HG02571 (cell line): Measurements from ENCODE around the gene DBF4.
"Not testable (repeated sequence)": the region's sequence is repeated elsewhere in the genome, so short reads cannot be mapped to it uniquely, and the experiment has no call there.

Experiments used
- ATAC-seq: cut with Tn5 transposase; IDR thresholded peaks from one replicate; pipeline ENCODE4 v1.9.1; 2021; ENCODE audit warnings: mild to moderate bottlenecking, moderate library complexity; ENCODE audit not compliant: unreplicated experiment

The DBF4 gene

GRCh38 chr7:87876040-87876868 is at the start of gene DBF4, which contains the start of gene SLC25A40:
Gene DBF4, plus strand, starts transcription at chr7:87876493. Its CDS starts 240 bp downstream, at chr7:87876733.
Gene SLC25A40, minus strand, starts transcription at chr7:87876360. Its CDS starts 17,633 bp downstream, at chr7:87858727.
- peak; percentile 89 for ATAC-seq

DNA sequence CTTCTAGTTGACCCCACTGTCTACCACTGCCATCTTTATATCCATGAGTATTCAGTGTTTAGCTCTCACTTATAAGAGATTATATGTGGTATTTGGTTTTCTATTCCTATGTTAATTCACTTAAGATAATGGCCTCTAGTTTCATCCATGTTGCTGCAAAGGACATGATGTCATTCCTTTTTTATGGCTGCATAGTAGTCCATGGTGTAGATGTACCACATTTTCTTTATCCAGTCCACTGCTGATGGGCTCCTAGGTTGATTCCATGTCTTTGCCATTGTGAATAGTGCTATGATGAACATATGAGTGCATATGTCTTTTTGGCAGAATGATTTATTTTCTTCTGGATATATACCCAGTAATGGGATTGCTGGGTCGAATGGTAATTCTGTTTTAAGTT is 47.9 kb upstream of the DBF4 start:
- not testable (repeated sequence) for ATAC-seq

DNA sequence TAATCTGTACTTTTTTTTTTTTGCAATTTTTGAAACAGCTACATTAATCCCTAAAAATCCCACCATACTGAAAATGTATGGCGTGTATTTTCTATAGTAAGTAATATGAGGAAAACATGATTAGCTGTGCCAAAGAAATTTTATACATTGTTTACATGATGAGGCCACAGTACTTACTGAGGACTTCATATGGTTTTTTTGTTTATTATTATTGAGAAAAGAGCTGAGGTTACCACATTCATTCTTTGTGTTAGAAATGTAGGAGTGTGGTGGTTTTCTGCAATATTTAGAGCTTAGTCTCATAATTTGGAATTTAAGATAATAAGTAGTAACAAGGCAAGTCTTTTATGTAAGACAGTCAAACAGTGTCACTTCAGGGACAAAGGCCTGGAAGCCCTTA is 45.2 kb upstream of the DBF4 start:
- ATAC-seq: no peak

DNA sequence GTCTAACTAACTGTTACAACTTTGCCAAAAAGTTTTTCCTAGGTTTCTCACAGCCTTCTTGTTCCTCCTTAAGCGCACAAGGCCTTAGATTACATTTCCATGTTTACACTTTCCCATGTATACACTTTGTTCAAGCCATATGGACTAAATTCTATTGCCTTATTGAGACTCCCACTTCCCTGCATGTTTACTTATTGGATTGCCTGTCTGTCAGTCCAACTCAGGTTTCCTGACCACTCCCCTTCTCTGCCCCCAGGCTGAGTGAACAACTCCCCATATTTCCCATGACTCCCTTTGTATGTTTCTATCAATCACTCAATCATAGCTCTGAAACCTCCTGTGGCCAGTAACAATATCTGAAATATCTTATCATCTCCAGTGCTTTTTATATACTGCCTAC is 43.2 kb upstream of the DBF4 start:
- no peak for ATAC-seq

DNA sequence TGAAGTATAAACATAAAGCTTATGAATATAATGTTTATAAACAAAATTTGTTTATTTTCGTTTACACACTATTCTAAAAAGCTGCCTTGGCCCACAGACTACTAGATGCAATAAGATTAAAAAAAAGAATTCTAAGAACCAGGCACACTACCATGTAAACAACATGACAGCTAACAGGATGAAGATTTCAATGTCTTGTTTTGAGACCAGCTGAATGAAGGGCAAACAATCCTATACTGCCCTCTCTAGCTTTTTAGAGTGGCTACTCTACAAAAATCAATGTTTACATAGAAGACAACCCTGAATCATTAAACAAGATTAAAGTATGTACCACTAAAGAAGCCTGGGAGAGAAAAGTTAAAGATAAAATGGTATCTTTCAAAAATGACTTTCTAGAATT is 38.7 kb upstream of the DBF4 start:
- ATAC-seq: no peak

DNA sequence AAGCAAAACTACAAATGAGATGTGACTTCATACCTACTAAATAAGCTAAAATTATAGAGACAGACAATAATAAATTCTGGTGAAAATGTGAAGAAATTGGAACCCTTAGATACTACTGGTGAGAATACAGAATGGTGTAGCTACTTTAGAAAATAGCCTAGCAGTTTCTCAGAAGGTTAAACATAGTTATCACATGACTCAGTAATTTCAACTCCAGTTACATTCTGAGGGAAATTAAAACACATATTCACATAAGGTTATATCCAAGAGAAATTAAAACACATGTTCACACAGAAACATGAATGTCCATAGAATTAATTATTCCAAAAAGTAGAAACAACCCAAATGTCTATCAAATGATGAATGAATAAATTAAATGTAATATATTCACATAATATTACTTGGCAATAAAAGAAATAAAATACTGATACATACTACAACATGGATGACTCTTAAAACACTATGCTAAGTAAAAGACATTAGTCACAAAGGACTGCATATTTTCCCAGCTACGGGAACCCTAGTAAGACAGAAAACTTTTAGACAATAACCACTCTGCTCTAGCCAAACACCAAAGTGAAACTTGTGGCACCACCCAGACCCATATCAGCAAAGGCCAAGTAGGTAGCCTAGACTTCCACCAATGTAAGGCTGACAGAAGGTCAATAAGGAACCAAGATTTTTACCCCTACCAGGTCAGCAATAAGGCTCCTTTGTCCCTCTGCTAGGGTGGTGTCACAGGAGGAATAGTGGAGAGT is 25.3 kb upstream of the DBF4 start:
- ATAC-seq: no peak

DNA sequence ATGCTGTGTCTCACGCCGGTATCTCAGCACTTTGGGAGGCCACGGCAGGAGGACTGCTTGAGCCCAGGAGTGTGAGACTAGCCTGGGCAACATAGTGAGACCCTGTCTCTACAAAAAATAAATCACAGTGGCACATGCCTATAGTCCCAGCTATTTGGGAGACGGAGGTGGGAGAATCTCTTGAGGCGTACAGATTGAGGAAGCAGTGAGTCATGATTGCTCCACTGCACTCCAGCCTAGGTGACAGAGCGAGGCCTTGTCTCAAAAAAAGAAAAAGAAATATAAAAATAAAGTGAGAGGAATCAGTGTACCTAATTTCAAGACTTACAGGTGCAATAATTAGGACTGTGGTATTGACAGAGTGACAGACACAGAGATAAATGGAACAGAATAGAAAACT is 24.0 kb upstream of the DBF4 start:
- ATAC-seq: no peak

DNA sequence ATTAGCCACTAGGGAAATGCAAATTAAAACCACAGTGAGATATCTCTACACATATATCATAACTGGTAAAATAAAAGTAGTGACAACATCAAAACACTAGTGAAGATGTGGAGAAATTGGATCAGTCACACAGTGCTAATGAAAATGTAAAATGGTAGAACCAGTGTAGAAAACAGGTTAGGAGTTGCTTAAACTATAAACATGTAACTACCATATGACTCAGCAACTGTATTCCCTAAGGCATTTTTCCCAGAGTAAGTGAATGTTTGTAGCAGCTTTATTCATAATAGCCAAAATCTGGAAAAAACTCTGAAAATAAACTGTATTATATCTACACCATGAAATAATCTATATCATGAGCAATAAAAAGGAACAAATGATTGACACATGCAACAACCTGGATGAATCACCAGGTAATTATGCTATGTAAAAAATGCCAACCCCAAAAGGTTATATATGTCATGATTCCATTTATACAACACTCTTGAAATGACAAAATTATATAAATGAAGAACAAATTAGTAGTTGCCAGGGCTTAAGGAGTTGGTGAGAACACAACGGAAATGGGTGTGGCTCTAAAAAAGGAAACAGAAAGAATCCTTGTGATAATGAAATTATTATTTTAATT is 22.9 kb upstream of the DBF4 start:
- no peak for ATAC-seq

DNA sequence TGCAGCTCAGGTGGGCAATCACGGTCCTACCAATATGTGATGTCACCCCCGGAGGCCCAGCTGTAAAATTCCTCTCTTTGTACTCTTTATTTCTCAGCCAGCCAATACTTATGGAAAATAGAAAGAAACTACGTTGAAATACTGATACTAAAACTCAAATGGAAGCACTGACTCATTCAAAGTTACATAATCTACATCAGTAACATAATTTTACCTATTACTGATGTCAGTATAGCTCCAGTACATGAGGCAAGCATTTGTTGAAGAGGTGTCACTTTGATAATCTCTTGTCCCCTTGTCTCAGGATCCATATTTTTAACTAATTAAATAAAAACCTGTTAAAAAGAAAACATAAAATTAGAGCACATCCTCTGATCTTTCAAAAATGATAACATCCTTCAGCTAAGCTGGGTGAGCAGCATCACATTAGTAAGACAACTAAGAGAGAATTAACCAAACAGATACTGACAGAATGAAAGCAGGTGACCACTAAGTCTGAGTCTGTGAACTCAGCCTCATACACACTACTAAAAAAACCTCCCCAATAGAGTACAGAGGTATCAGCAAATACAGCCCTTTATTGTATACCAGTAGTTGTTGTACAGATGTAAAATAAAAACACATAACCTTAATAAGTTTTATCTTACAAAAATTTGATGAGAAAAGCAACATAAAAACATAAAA is 17.7 kb upstream of the DBF4 start:
- no peak for ATAC-seq

DNA sequence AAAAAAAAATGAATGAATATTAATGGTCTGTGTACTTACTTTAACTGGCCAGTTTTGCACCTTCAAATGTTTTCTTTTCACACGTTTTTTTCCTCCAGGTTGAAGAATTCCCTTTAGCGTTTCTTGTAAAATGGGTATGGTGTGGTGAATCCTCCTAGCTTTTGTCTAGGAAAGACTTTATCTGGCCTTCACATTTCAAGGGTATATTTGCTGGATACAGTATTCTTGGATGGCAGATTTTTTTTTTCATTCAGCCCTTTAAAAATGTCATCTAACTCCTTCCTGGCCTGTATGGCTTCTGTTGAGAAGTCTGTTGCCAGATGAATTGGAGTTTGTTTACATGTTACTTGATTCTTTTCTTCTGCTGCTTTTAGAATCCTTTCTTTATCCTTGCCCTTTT is 10.2 kb upstream of the DBF4 start:
- ATAC-seq: no peak

DNA sequence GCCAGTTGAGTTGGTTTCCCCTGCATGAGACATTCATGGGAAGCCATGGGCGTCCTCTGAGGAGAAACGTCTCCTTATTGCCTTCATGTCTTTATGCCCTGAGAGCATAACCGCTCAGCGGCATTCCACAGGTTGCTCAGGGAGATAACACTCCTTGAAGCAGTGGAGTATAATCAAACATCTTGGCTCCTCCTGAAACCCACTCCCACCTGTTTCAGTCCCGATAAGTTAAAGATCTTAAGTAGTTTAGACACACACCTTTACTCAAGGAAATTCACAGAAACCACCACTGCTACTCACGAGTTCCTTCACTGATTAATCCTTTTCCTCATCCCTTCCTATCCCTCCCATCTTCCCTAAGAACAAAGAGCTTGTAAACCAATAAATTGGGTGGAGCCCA is 9.8 kb upstream of the DBF4 start:
- ATAC-seq: not testable (repeated sequence)

- no peak for ATAC-seq
These were observed 5.8 kb upstream of the DBF4 start for GRCh38 chr7:87870471-87870870.

- ATAC-seq: no peak
These were observed 3.9 kb upstream of the DBF4 start for GRCh38 chr7:87872346-87872745.

GRCh38 chr7:87873328-87873727 is 3.0 kb upstream of the DBF4 start:
- ATAC-seq: not testable (repeated sequence)

DNA sequence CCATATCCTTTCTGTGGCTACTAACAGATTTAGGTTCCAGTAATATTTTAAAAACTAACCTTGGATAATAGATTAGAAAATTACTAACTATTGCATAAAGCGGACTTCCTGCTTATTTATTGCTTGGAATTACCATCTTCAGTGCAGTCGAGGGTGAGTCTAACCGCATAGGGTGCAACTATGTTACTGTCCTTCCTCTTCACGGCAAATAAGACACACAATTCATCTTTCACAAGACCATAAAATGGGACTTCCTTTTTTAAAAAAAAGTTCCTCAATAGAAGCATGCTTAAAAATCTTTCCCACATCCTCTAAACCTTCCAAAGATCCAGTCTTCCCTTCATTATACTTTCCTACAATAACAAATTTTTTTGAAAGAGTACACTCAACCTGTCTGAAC is 2.2 kb upstream of the DBF4 start:
- no peak for ATAC-seq

DNA sequence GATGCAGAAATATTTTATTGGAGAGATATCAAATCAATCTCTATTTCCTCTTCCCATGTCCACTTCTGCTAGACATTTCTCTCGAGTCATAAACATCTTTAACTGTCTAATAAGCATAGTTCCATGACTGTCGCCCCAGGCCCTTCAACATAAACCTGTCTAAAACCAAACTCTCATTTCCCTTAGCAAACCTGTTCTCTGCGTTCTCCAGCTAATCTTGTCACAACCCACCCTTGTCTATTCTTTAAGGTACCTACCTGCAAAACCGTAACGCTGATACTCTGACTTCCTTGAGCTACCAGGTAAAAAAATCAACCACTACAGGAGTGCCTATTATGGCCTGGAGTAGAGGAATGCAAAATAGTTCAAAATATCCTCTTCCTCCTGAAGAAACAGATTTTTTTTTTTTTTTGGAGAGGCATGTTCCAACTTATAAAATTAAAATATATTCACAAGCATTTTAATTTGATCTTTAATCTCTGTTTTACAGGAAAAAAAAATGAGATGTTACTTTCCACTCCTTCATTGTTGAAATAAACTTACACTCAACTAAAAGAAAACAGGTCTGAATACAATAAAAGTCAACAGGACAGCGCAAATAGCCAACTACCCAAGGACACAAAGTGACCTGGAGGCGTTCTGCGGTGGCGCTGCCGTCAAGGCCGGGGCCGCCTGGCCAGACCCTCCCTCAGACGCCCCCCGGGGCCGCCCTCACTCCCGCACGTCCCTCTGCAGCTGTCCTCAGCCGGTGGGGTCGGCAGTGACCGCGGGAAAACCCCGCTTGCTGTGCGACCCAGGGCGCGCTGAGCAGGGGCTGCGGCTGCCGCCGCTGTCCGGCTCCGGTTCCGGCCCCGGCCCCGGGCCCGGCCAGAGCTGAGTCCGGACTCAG is 898 bp upstream of the DBF4 start:
- ATAC-seq: peak; percentile 19

- ATAC-seq: peak; percentile 18
These were observed 559 bp downstream of the DBF4 start for GRCh38 chr7:87876869-87877234.

DNA sequence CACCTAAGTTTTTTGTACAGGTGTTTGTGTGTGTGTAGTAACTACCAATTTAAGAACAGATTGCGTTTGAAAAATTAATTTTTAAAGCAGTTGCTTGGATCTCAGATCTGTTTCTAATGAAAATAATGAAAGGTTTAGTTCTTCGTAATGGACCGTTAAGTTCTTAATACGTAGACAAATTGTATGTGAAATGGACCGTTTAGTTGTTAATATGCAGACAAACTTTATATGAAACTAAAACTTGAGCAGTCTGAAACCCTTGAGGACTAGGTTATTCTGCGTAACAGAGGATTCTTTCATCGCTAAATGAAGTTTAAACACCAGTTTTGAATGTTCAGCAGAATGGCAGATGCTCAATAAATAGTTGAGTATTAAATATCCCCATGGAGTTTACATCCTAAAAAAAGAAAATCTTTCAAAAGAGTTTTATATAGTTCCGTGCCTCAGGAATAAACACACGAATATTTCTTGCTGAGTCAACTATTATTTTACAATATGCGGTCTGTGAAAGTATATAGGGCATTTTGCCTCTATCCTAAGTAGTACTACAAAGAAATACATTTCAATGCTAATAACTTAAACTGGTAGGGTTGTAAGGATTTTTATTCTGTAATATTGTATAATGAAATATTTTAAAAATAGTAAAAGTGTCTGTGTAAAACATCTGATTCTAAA is 1.2 kb downstream of the DBF4 start:
- no peak for ATAC-seq

DNA sequence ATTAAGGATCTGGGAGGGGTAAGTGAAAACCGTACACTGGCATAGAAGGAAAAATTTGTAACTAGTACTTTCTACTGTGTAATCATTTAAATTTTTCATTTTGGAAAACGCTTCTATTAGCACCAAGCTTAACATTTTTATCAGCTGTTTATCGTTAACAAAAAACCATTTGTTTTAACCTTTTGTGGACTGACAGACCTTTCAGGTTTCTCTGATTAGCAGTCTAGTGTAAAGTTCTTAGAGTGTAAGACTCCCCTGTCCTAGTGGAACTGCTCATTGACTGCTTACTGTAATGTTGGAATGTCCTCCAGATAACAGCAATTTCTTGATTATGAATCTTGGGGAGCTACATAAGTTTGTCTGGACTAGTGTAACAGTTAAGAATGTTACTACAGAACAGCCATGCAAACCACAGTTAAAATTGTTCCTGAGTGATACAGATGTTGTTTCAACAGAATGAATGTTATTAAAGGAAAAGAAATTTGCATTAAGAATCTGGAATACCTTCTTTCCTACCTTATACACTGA is 2.0 kb downstream of the DBF4 start:
- no peak for ATAC-seq
